HepG2 (cell line): Measurements from ENCODE around the gene IL27RA. TPM values are rescaled to one million over a fixed set of nuclear protein-coding genes. Genes with fewer than 3 reads are reported as not detected.

ENCODE experiments used
- ATF6 ChIP-seq: sonication (generic); formaldehyde crosslinking; conservative IDR thresholded peaks from 2 replicates; pipeline ENCODE4 v1.4.0; 2020; ENCODE audit warnings: missing genetic modification reagents
- BATF2 ChIP-seq: sonication (generic); formaldehyde crosslinking; IDR thresholded peaks from 2 replicates; pipeline ENCODE4 v1.8.0; 2022; ENCODE audit warnings: mild to moderate bottlenecking, missing genetic modification reagents, moderate library complexity
- CREBL2 ChIP-seq: sonication (generic); formaldehyde crosslinking; IDR thresholded peaks from 2 replicates; pipeline ENCODE4 v1.8.1; 2023; ENCODE audit warnings: missing genetic modification reagents, mild to moderate bottlenecking, borderline replicate concordance
- DNMT3B ChIP-seq: conservative IDR thresholded peaks from 2 replicates; pipeline ENCODE4 v1.6.1; 2016; ENCODE audit warnings: missing biosample characterization, control low read depth
- FOXM1 ChIP-seq: sonication (generic); formaldehyde crosslinking; IDR thresholded peaks from 2 replicates; pipeline ENCODE4 v1.5.0; 2020; ENCODE audit warnings: missing genetic modification reagents
- IRX3 ChIP-seq: sonication (generic); formaldehyde crosslinking; IDR thresholded peaks from 2 replicates; pipeline ENCODE4 v1.8.1; 2023; ENCODE audit warnings: mild to moderate bottlenecking, low read depth, missing genetic modification reagents, borderline replicate concordance
- MAFF ChIP-seq: IDR thresholded peaks from 2 replicates; pipeline ENCODE4 v1.6.1; 2011; ENCODE audit warnings: low read depth, low read length, improper control_type of control experiment
- MAFG ChIP-seq: sonication (generic); formaldehyde crosslinking; IDR thresholded peaks from 2 replicates; pipeline ENCODE4 v1.5.1; 2020; ENCODE audit warnings: mild to moderate bottlenecking, missing genetic modification reagents
- NCOA2 ChIP-seq: sonication (generic); formaldehyde crosslinking; IDR thresholded peaks from 2 replicates; pipeline ENCODE4 v1.8.0; 2022; ENCODE audit warnings: inconsistent platforms
- NCOR1 ChIP-seq: fragments of 200-600 bp; sonication (generic); IDR thresholded peaks from 2 replicates; pipeline ENCODE4 v1.7.0; 2017; ENCODE audit warnings: antibody characterized with exemption, low read length, borderline replicate concordance
- PAXIP1 ChIP-seq: sonication (generic); formaldehyde crosslinking; conservative IDR thresholded peaks from 2 replicates; pipeline ENCODE4 v1.4.0; 2020; ENCODE audit warnings: mild to moderate bottlenecking, missing genetic modification reagents, moderate library complexity
- RBM39 ChIP-seq: fragments of 200-400 bp; formaldehyde crosslinking; IDR thresholded peaks from one replicate; pipeline ENCODE4 v1.6.1; 2018; ENCODE audit warnings: antibody characterized with exemption, mild to moderate bottlenecking, low read depth, low read length; ENCODE audit not compliant: poor library complexity, severe bottlenecking
- STAT6 ChIP-seq: sonication (generic); formaldehyde crosslinking; IDR thresholded peaks from 2 replicates; pipeline ENCODE4 v1.4.0; 2020; ENCODE audit warnings: missing genetic modification reagents, mild to moderate bottlenecking, borderline replicate concordance
- SUZ12 ChIP-seq: fragments of 150-350 bp; IDR thresholded peaks from 2 replicates; pipeline ENCODE4 v1.6.1; 2014; ENCODE audit warnings: low read depth, low read length
- ZIK1 ChIP-seq: sonication (generic); formaldehyde crosslinking; IDR thresholded peaks from 2 replicates; pipeline ENCODE4 v1.5.0; 2020; ENCODE audit warnings: mild to moderate bottlenecking, low read depth, missing genetic modification reagents, borderline replicate concordance
- ZNF124 ChIP-seq: sonication (generic); formaldehyde crosslinking; IDR thresholded peaks from 2 replicates; pipeline ENCODE4 v1.4.0; 2020; ENCODE audit warnings: missing genetic modification reagents
- ZNF414 ChIP-seq: sonication (generic); formaldehyde crosslinking; IDR thresholded peaks from 2 replicates; pipeline ENCODE4 v1.5.0; 2020; ENCODE audit warnings: missing genetic modification reagents
- ZNF563 ChIP-seq: sonication (generic); formaldehyde crosslinking; IDR thresholded peaks from 2 replicates; pipeline ENCODE4 v1.8.0; 2022; ENCODE audit warnings: mild to moderate bottlenecking, moderate library complexity, missing genetic modification reagents
- ZNF740 ChIP-seq: sonication (generic); formaldehyde crosslinking; IDR thresholded peaks from 2 replicates; pipeline ENCODE4 v1.4.0; 2020; ENCODE audit warnings: missing genetic modification reagents
- polyA plus RNA-seq, 8 experiments: library from polyadenylated mRNA; depleted of rRNA in 3 of 8; stranded (reverse) in 7 of 8; unstranded in 1 of 8; fragments of >200 nt; fragmentation: Illumina TruSeq in 4 of 8; extraction: Trizol in 4 of 8; gene quantifications; 2 replicates each; pipeline versions ENCODE4 v1.2.1 to v1.2.3, GENCODE V29; 2011 to 2016; ENCODE audit warnings: low read depth in 4 of 8, missing spikeins in 1 of 8, mixed read lengths in 1 of 8; ENCODE audit not compliant: insufficient read depth in 1 of 8
- total RNA-seq, 5 experiments: library from RNA; depleted of rRNA; stranded (reverse); fragments of >200 nt; fragmentation: Illumina TruSeq; extraction: Trizol; gene quantifications; 2 replicates each; pipeline ENCODE4 v1.2.3, GENCODE V29; 2016; ENCODE audit warnings: low read depth in 1 of 5

The IL27RA gene
- total and polyA plus RNA-seq, 2 of the 13 experiments (the other 11 are each of a cell fraction or from before 2014, with no cell fraction given) = 3.5 to 8.1 TPM

- TF ChIP-seq ZNF563 (no peak), ZIK1 (CRISPR knock-in tag) (no peak), NCOA2 (CRISPR knock-in tag) (peak; percentile 57), FOXM1 (CRISPR knock-in tag) (no peak), BATF2 (CRISPR knock-in tag) (no peak), ZNF740 (CRISPR knock-in tag) (peak; percentile 41; the same call in 1 of the 2 replicates), DNMT3B (CRISPR knock-in tag) (no peak), MAFF (no peak), NCOR1 (peak; percentile 80; the same call in 1 of the 2 replicates), RBM39 (no peak), ATF6 (CRISPR knock-in tag) (no peak), MAFG (CRISPR knock-in tag) (no peak), SUZ12 (no peak), PAXIP1 (CRISPR knock-in tag) (peak; percentile 92), CREBL2 (no peak), IRX3 (CRISPR knock-in tag) (no peak), ZNF414 (CRISPR knock-in tag) (0 out of 2 replicates have a peak, but pooled peaks have one; percentile 46), ZNF124 (no peak), STAT6 (CRISPR knock-in tag) (no peak)
Measured at GRCh38 chr19:14061081-14061749, 29.7 kb downstream of the IL27RA start (continued).
